NB4 (cell line): Measurements from ENCODE around the gene RIPOR3.

ENCODE experiments used
- POLR2A ChIP-seq: IDR thresholded peaks from 2 replicates; pipeline ENCODE4 v1.6.1; 2011; ENCODE audit warnings: mild to moderate bottlenecking; ENCODE audit not compliant: insufficient read length; ENCODE audit errors: extremely low read depth
- TF ChIP-seq, protein P1 (sequence below): IDR thresholded peaks from one replicate; pipeline ENCODE4 v1.5.1; 2012; ENCODE audit warnings: low read depth, low read length

DNA sequence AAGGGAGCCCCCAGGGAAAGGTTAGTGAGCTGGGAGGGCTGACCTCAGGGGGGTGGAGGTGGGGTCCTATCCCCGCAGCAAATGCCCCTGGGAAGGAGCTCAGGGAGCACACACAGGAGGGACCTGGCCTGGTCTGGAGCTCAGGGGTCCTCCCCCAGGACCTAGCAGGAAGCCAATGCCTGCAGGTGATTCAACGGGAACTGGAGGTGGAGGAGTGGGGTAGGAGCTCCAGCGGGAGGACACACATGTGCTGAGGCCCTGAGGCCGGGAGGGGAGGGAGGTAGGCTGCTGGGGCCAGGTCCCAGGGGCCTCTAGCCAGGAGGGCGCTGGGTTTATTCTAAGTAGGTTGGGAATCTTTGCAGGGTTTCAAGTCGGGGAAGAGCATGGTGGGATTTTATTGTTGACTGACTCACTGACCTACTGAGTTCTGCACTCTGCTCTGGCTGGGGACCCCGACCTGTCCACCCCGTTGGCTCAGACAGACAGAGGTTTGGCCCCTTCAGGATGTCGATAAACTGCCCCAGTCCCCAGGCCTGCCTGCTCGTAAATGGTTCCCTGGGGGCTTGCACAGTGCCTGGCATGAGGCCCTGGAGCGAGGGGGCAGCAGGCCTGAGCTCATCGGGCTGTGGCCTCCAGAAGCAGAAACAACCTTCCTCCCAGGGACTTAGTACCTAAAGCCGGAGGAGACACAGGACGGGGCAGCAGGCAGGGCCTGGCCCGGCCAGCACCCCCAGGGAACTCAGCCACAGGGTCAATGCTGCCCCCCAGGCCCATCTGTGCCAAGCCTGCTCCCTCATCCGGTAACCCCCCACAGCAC is 62.3 kb downstream of the RIPOR3 start:
- TF ChIP-seq POLR2A, result no peak
- TF ChIP-seq, protein P1, sequence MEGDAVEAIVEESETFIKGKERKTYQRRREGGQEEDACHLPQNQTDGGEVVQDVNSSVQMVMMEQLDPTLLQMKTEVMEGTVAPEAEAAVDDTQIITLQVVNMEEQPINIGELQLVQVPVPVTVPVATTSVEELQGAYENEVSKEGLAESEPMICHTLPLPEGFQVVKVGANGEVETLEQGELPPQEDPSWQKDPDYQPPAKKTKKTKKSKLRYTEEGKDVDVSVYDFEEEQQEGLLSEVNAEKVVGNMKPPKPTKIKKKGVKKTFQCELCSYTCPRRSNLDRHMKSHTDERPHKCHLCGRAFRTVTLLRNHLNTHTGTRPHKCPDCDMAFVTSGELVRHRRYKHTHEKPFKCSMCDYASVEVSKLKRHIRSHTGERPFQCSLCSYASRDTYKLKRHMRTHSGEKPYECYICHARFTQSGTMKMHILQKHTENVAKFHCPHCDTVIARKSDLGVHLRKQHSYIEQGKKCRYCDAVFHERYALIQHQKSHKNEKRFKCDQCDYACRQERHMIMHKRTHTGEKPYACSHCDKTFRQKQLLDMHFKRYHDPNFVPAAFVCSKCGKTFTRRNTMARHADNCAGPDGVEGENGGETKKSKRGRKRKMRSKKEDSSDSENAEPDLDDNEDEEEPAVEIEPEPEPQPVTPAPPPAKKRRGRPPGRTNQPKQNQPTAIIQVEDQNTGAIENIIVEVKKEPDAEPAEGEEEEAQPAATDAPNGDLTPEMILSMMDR, result no peak
